Activated gamma-delta T cell treated with Interleukin-2 at 50 U/mL for 16 hours (primary cell): ENCODE results near the gene CD68.

ENCODE experiments used
- DNase-seq: peaks from one replicate; pipeline ENCODE4 v3.0.0-alpha.2; 2020

CD68 gene, protein sequence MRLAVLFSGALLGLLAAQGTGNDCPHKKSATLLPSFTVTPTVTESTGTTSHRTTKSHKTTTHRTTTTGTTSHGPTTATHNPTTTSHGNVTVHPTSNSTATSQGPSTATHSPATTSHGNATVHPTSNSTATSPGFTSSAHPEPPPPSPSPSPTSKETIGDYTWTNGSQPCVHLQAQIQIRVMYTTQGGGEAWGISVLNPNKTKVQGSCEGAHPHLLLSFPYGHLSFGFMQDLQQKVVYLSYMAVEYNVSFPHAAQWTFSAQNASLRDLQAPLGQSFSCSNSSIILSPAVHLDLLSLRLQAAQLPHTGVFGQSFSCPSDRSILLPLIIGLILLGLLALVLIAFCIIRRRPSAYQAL

DNA sequence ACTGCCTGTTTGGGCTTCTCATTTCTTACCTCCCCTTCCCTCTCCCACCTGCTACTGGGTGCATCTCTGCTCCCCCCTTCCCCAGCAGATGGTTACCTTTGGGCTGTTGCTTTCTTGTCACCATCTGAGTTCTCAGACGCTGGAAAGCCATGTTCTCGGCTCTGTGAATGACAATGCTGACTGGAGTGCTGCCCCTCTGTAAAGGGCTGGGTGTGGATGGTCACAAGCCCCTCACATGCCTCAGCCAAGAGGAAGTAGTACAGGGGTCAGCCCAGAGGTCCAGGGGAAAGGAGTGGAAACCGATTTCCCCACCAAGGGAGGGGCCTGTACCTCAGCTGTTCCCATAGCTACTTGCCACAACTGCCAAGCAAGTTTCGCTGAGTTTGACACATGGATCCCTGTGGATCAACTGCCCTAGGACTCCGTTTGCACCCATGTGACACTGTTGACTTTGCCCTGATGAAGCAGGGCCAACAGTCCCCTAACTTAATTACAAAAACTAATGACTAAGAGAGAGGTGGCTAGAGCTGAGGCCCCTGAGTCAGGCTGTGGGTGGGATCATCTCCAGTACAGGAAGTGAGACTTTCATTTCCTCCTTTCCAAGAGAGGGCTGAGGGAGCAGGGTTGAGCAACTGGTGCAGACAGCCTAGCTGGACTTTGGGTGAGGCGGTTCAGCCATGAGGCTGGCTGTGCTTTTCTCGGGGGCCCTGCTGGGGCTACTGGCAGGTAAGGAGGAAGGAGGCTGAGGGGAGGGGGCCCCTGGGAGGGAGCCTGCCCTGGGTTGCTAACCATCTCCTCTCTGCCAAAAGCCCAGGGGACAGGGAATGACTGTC, at the start of gene CD68:
Gene CD68 (plus strand): TSS at position 638 of the 833 bp plus-strand sequence. CDS start 40 bp downstream, at position 678.
- DNase-seq = peak; percentile 46

DNA sequence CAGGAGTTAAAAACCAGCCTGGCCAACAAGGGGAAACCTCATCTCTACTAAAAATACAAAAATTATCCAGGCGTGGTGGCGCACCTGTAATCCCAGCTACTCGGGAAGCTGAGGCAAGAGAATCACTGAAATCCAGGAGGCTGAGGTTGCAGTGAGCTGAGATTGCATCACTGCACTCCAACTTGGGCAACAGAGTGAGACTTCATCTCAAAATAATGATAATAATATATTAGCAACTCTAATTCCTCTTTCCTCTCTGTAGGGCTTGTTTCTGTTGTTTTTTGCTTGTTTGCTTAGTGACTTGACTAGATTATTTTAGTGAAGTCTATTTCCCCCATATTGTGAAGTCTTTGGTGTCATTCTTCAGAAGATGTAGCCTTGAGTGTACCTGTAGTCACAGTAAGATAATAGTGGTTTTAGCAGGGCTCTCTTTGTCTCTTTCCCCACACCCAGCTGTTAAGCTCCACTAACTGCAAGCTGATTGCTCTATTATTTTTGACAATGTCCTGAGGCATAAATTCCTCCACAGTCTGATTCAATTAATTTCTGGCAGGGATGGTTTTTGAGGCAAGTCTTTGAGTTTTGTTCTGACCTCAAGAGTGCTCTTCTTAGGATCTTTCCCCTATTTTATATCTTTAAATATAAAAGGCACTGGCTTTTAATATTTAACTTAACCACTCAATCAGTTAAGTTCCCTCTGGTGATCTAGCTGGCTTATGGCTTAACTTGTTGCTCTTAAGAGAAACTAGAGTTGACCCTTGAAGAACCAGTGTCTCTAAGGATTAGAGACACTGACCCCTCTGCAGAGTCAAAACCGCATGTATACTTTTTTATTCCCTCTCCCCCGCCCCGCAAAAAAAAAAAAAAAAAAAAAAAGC, 49.2 kb upstream of the CD68 start:
- no peak for DNase-seq

DNA sequence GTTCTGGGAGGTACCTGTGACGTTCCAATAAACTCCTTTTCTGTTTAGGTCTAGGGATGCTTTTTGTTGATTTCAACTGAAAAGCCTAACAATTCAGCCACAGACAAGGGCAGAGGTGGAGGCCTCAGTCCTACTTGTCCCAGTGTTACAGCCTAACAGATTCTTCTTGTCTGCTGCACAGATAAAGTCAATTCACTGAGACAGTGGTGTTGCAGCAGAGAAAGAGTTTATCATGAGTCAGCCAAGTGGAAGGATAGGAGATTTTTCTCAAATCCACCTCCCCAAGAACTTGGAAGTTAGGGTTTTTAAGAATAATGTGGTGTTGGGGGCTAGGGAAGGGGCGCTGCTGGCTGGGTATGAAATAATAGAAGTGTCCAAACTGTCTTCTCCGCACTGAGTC, 41.4 kb upstream of the CD68 start:
- DNase-seq = no peak

DNA sequence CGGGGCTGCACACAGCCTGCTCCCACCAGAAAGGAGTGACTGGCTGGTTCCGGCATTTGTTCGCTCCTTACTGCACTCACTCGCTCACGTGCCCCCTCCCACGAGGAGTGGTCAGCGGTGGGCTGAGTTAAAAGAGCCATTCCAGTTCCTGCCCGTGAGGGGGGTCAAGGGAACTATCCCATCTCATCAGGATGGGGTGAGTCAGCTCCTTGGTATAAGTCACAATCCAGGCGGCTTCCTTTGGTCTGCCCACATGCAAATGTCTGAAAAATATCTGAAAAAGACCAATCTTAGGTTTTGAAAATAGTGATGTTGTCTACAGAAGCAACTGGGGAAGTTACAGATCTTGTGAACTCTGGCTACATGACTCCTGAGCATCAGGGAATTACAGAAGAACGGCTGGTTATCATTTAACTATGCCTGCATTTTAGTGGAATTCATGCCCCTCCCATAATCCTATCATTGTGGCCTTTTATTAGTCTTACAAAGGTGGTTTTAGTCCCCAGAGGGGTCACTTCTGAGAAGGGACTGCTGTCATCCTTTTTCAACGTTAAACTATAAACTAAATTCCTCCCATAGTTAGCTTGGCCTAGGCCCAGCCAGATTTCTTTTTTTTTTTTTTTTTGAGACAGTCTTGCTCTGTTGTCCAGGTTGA, 40.4 kb upstream of the CD68 start:
- DNase-seq = no peak

DNA sequence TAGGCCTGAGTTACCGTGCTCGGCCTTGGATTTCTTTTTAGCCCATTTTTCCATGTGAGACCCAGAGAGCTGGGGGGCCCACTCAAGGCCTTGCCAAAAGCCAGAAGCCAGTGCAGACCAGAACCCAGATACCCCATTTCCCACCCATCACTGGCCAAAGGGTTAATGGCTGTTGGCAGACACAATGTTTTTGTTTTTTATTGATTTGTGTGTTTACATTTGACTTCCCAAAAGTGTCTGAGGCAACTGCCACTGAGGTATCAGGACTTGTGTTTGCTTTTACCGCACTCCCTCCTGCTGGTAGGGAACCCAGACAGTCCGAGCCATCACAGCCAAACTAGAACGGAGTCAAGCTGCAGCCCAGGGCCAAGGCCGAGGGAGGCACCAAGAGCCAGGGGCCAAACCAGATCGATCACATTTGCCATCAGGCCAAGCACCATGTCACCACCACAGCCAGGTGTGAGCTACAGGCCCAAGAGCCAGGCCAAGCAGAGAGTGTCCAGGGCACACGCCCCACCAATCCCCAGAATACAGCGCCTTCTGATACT, 38.3 kb upstream of the CD68 start:
- DNase-seq = no peak

DNA sequence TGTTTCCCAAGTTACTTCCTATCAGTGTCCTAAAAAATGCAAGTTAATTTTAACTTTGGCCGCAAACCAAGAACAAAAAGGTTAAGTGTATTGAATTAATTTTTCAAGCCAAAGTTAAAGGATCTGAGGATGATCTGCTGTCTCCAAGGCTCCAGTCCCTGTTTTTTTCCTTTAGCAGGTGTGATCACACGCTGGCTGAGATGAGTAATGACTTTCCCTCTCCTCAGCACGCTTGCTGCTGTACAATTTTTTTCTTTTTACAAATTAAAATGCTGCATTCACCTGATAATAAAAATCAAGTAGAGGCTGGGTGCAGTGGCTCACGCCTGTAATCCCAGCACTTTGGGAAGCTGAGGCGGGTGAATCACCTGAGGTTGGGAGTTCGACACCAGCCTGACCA, 34.5 kb upstream of the CD68 start:
- no peak for DNase-seq

DNA sequence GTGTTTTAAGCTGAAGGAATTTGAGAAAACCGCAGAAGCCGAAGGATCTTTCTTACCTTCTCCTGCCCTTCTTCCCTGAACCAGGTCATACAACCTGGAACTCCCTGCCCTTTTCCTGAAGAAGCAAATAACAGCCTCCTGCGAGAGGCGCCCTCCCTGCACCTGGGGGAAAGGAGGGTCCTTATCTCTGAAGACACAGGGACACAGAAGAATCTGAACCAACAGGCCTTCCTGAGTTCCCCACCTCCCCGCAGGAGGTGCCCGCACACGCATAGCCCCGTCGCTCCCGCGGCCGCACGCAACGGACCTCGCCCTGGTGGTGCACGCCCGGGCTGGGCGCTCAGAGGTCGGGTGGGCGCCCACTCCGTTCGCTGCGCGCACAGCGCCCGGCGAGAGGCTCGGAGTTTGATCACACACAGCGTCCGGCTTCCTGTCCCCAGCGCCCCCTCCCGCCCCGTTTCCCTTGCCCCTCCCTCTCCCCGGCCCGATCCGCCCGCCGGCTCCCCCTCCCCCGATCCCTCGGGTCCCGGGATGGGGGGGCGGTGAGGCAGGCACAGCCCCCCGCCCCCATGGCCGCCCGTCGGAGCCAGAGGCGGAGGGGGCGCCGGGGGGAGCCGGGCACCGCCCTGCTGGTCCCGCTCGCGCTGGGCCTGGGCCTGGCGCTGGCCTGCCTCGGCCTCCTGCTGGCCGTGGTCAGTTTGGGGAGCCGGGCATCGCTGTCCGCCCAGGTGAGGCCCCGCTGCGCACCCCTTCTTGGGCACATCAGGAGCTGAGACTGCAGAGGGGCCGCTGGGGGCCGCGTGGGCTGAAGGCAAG, 30.6 kb upstream of the CD68 start, which contains the start of gene TNFSF12:
Gene TNFSF12 (plus strand): TSS at position 474 of the 816 bp plus-strand sequence. CDS start 96 bp downstream, at position 570.
- peak; percentile 63 for DNase-seq

DNA sequence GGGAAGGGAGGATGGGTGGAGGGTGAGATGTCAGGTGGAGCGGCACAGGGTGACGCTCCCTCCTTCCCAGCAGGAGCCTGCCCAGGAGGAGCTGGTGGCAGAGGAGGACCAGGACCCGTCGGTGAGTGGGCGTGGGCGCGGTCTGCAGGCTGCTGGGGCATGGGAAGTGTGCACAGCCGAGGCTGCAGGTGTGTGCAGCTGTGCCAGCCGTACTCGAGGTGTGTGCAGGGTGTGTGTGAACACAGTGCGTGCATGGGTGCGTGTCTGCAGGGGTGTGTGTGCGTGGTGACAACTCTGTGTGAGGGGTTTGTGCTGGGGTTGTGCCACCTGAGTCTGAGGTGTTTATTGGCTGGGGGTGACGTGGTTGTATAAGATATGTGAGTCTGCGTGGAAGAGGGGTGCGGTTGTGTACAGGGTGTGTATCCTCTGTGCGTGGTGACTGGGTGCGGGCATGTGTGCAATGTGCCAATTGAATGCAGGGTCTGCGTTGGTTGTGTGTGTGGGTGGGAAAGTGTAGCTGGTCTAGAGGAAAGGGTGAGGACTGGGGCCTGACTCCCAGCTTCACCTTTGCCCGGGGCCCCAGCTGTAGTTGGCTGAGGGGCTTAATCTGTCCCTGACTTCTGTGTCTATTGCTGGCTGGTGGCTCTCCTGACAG, 29.9 kb upstream of the CD68 start:
- DNase-seq = peak; percentile 25

DNA sequence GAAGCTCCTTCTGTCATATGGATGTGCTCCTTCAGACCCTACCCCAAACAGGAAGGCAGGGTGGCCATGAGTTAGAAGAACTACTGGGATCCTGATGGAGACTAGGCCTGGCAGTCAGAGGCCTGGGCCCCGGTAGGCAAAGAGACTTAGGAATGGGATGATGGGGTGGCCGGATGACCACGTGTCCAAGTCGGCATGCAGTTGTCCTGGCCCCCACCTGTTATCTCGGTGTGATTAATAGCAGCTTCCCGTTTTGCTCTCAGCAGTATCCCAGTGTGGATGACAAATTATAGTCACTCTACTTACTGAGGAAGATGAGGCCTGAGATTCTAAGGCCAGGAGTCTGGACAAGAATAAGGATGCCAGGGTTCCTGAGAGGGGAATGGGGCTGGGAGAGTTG, 29.1 kb upstream of the CD68 start:
- no peak for DNase-seq

DNA sequence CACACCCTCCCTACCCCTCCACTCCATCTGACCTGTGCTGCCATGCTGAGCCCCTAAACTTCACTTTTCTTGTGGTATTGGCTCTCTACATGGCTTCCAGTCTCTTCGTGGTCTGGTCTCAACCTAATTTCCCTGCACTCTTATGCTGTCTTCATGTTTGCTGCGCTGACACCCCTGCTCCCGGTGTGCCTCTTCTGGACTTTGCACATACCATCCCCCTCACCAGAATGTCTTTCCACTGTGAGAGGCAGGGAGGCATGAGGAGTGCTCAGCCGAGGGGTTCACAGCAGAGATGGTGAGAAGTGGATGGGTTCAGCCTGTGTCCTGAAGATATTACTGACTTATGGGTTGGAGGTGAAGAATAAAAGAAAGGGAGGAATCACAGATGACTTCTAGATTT, 28.0 kb upstream of the CD68 start:
- DNase-seq = no peak

DNA sequence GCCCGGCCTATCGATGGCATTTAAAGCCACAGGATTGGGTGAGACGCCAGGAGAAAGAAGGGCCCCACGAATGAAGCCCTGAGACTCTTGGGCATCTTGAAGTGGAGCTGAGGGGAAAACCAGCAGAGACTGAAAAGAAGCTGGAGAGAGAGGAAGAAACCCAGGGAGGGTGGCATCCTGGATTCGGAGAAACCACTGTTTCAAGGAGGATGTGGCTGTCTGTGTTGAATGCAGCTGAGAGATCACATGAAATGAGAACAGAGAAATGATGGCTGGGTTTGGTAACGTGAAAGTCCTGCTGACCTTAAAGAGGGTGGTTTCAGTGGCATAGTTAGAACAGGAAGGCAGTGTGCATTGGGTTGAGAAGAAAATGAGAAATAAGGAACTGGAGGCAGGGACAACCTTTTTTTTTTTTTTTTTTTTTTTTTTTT, 26.8 kb upstream of the CD68 start:
- no peak for DNase-seq

DNA sequence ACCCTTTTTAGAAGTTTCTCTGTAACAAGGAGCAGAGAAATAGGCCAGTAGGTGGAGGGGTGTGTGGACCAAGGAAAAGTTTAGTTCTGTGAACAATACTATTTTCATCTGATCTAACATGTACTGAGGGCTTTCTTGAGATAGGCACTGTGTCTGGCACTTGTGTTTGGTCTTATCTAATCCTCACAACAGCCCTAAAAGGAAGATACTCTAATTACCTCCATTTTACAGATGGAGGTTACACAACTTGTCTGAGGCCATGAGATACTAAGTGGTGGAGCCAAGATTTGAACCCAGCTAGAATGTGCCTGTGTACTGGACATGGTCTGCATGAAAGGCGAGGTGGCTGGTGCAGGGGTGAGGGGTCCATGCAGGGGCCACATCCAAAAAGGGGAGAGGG, 26.1 kb upstream of the CD68 start:
- DNase-seq = no peak

DNA sequence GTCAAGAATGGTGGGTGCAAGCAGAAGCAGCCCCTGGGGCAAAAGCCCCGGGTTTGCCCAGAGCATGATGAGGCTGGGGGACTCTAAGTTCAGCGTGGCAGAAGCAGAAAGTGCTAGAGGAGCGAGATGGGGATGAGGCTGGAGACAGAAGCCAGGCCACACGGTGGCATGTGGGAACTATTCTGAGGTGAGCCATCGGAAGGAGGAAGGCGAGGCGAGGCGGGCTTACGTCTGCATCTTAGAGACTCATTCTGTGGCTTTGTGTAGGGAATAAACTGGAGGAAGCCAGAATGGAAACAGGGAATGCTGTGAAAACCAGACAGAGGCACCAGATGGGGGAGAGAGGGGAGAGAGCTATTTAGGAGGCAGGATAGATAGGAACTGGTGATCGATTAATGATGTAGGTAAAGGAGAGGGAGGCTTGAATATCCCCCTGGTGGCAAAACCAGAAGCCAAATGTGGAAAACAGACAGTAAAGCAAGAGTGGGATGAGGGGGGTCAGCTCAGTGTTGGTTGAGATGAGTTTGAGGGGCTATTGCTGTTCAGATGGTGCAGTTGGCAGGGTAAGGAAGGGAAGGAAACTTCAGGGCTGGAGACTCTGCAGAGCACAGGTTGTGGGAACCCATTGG, 24.0 kb upstream of the CD68 start:
- no peak for DNase-seq

DNA sequence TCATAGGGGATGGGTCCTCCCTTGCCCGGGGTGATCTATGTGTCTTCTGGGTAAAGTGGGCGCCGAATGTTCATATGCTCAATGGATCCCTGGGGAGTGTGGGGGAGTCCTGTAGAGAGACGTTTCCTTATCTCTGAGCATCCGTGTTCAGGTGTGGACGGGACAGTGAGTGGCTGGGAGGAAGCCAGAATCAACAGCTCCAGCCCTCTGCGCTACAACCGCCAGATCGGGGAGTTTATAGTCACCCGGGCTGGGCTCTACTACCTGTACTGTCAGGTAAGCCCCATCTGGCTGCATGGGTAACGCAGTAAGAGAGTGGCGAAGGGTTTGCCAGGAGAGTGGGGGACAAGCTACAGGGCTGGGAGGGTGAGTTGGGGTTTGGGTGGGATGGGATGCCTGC, 22.8 kb upstream of the CD68 start:
- DNase-seq = no peak

DNA sequence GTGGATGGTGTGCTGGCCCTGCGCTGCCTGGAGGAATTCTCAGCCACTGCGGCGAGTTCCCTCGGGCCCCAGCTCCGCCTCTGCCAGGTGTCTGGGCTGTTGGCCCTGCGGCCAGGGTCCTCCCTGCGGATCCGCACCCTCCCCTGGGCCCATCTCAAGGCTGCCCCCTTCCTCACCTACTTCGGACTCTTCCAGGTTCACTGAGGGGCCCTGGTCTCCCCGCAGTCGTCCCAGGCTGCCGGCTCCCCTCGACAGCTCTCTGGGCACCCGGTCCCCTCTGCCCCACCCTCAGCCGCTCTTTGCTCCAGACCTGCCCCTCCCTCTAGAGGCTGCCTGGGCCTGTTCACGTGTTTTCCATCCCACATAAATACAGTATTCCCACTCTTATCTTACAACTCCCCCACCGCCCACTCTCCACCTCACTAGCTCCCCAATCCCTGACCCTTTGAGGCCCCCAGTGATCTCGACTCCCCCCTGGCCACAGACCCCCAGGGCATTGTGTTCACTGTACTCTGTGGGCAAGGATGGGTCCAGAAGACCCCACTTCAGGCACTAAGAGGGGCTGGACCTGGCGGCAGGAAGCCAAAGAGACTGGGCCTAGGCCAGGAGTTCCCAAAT, 22.2 kb upstream of the CD68 start:
- no peak for DNase-seq

DNA sequence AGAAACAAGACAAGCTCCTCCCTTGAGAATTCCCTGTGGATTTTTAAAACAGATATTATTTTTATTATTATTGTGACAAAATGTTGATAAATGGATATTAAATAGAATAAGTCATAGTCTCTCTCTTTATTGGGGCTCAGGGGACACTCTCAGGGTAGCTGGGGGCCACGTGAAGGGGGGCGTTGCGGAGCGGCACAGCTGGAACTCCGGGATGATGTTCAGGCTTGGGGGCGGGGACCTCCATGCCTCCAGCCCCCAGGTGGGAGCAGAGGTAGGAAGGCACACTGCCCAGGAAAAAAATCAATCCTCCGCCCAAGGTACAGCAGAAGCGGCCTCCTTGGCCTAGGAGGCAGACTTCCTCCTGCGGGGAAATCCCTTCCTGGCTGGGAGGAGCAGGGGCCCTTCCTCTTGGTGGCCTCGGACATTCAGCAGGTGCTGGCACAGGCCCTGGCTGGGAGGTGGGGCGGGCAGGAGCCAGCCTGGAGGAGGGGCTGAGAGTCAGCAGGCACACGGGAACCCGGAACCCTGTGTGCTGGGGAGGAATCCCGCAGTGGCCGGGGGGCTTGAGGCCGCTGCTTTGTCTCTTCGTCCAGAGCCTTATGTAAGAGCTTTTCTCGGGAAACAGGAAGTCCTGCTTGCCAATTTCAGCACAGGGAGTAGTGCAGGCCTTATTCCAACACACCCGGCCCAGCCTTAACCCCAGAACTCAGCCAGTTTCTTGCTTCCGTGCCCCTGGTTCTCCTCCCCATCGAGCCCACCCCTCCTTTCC, 21.5 kb upstream of the CD68 start:
- no peak for DNase-seq

DNA sequence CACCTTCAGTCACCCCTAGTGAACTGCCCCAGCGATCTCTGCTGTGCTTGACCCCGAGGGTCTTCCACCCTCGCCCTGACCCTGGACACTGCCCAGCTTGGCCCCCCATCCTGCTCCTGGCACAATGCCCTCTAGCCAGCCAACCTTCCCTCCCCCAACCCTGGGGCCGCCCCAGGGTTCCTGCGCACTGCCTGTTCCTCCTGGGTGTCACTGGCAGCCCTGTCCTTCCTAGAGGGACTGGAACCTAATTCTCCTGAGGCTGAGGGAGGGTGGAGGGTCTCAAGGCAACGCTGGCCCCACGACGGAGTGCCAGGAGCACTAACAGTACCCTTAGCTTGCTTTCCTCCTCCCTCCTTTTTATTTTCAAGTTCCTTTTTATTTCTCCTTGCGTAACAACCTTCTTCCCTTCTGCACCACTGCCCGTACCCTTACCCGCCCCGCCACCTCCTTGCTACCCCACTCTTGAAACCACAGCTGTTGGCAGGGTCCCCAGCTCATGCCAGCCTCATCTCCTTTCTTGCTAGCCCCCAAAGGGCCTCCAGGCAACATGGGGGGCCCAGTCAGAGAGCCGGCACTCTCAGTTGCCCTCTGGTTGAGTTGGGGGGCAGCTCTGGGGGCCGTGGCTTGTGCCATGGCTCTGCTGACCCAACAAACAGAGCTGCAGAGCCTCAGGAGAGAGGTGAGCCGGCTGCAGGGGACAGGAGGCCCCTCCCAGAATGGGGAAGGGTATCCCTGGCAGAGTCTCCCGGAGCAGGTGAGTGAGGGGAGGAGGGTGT, 20.7 kb upstream of the CD68 start, which contains the start of gene TNFSF13:
Gene TNFSF13 (plus strand): TSS at position 207 of the 776 bp plus-strand sequence. CDS start 290 bp downstream, at position 497.
- no peak for DNase-seq
